ENCODE data around the gene C1S.
A peak's percentile ranks its signal among the peaks of the same experiment; 100 is the strongest.
"Not testable (repeated sequence)": the region's sequence is repeated elsewhere in the genome, so short reads cannot be mapped to it uniquely, and the experiment has no call there.

The C1S gene

DNA sequence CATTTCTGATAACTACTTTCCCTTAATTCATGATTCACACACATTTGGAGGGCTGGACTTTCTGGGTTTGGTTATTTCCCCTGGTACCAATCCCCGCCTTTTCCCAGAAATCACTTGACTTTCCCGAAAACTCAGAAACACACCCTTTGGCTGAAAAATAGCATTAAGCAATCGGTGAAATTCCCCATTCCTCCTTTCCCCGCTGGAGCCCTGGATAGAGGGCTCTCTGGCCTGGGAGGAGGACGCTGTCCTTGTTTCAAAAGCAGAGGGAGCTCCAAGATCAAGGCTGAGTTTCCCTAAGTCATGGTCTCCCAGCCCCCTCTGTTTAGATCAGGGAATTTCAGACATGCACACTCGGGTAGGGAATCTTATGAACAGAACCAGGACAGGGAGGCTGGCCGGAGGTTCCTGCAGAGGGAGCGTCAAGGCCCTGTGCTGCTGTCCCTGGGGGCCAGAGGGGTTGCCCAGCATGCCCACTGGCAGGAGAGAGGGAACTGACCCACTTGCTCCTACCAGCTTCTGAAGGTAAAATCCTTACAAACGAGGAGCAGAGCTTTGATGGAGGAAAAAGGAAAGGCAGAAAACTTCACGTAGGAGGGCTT, at the start of gene C1S:
C1S (plus strand) TSS at position 366 of the 602 bp plus-strand sequence. CDS start 1,195 bp downstream, outside the sequence.
- DNase-seq (ENCODE audit: low spot score) = no peak

DNA sequence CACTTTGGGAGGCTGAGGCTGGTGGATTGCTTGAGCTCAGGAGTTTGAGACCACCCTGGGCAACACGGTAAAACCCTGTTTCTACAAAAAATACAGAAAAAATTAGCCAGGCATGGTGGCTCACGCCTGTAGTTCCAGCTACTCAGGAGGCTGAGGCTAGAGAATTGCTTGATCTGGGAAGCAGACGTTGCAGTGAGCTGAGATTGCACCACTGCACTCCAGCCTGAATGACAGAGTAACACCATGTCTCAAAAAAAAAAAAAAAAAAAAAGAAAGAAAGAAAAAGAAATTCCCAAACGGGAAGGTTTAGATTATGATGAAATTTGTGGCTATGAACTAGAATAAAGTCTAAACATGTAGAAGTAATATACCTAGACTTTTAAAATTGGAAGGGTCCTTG, 49.1 kb upstream of the C1S start:
- not testable (repeated sequence) for DNase-seq (ENCODE audit: low spot score)

- no peak for DNase-seq (ENCODE audit: low spot score)
Measured at GRCh38 chr12:7012024-7012607, 48.4 kb upstream of the C1S start.

GRCh38 chr12:7013101-7013500, 47.4 kb upstream of the C1S start:
- no peak for DNase-seq (ENCODE audit: low spot score)

- no peak for DNase-seq (ENCODE audit: low spot score)
Measured at GRCh38 chr12:7015555-7016370, 44.8 kb upstream of the C1S start.

GRCh38 chr12:7016958-7017571, 43.5 kb upstream of the C1S start:
- DNase-seq (ENCODE audit: low spot score) = no peak

GRCh38 chr12:7017870-7018349, 42.6 kb upstream of the C1S start:
- peak; percentile 19 for DNase-seq (ENCODE audit: low spot score)

DNA sequence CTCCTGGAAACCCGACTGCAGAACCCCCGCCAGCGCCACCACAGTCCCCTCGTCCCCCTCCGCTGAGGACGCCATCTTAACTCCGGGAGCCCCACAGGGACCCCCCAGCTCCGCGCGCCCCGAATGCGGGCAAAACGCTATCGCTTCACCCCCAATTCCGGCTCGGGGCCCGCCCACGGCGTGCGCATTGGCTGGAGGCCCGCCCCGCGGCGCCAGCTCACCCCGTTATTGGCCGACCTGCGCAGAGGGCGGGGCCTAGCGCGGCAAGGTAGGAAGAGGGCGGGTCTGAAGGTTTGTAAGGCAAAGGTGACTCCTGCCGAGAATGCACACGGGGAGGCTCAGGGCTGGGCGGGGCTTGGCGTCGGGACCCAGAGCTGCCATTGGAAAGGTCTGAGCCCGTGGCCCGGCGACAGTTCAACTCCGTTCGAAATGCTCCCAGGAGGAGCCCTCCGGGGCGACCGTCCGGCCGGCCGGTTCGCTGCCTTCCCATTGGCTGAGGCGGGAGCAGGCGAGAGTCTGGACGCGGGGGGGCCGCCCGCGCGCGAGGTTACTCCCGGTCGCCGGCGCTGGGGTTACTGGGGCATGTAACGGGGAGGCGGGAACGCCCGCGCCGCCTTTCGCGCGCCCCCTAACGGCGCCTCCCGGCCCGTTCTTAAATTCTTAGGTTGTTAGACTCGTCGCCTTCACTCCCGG, 42.0 kb upstream of the C1S start, which contains the start of gene LPCAT3:
LPCAT3 (minus strand) TSS at position 127 of the 693 bp plus-strand sequence; CDS start at position 75, 52 bp downstream.
- DNase-seq (ENCODE audit: low spot score) = peak; percentile 97

DNA sequence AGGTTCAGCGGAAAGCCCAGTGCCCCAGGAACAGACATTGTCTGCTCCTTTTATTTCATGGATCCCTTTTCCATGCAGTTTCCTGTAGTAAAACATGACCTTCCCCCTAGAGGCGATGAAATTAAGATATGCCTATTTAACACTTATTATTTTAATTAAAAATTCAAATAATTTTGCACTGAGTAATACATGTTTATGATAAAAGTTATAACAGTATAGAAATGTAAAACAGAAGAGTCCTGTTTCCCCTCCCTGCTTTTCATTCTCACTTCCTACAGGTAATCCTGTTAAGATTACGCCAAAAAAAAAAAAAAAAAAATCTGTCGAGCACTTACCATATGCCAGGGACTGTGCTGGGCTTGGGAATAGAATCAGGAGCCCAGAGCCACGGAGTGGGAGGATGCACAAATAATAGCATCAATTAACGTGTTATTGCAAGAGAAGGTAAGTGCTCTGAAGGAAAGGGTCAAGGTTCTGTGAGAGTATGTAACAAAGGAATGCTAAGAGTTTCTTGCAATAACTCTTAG, 41.4 kb upstream of the C1S start:
- DNase-seq (ENCODE audit: low spot score) = no peak

GRCh38 chr12:7021956-7022355, 38.6 kb upstream of the C1S start:
- no peak for DNase-seq (ENCODE audit: low spot score)

DNA sequence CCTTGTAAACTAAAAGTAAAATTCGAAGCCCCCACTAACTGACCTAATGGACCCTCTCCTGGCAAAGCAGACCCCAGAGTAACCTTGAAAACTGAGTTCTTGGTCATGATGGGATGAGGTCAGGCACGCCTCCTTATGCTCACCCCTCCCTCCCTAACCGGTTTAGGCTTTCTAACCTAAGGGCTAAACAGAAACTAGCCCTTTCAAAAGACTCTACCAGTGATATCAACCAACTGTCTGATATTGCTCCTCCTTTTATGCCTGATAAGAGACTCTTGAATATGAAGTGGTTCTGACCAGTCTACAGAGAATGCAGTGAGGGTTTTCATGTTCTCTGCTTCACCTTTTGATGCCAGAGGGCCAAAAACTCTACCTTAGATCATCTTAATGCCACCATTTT, 37.4 kb upstream of the C1S start:
- DNase-seq (ENCODE audit: low spot score) = no peak

DNA sequence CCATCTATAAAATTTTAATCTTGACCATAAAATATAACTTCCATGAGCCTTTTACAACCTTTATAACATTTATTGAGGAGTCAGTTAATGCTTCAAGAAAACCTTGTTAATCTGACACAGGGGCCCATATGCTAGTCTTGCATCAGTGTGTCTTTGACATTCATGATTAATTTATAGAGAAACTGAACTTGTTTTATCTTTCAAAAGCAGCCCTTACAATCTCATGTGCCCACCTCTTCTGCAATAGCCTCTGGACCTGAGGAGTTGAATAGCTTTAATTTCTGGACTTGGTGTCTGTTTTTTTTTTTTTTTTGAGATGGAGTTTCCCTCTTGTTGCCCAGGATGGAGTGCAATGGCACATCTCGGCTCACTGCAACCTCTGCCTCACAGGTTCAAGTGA, 33.7 kb upstream of the C1S start:
- no peak for DNase-seq (ENCODE audit: low spot score)

- no peak for DNase-seq (ENCODE audit: low spot score)
Measured at GRCh38 chr12:7031306-7031705, 29.2 kb upstream of the C1S start.

- no peak for DNase-seq (ENCODE audit: low spot score)
Measured at GRCh38 chr12:7032990-7033389, 27.5 kb upstream of the C1S start.

DNA sequence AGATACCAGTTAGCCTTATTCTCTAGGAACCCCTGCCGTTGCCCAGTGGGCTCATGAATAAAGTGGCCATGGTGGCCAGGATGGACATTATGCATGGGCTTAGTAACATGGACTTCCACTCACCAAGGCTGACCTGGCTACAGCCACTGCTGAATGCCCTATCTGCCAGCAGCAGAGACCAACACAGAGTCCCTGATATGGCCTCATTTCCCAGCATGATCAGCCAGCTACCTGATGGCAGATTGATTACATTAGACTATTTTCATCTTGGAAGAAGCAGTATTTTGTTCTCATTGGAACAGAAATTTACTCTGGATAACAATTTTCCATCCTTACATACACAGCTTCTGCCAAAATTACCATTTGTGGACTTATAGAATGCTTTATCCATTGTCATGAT, 26.1 kb upstream of the C1S start:
- DNase-seq (ENCODE audit: low spot score) = no peak

GRCh38 chr12:7035463-7035862, 25.1 kb upstream of the C1S start:
- DNase-seq (ENCODE audit: low spot score) = no peak

GRCh38 chr12:7037411-7037810, 23.1 kb upstream of the C1S start:
- not testable (repeated sequence) for DNase-seq (ENCODE audit: low spot score)

GRCh38 chr12:7038591-7038990, 21.9 kb upstream of the C1S start:
- no peak for DNase-seq (ENCODE audit: low spot score)

- DNase-seq (ENCODE audit: low spot score) = no peak
Measured at GRCh38 chr12:7039403-7039802, 21.1 kb upstream of the C1S start.

DNA sequence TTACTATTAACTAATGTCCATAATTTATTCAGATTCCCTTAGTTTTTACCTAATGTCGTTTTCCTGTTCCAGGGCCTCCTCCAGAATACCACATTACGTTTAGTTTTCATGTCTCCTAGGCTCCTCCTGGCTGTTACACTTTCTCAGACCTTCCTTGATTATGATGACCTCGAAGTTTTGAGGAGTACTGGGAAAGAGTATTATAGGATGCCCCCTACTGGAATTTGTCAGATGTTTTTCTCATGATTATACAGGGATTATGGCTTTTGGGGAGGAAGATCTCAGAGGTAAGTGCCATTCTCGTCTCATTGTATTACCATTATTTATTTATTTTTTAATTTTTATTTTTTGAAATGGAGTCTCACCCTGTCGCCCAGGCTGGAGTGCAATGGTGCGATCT, 17.7 kb upstream of the C1S start:
- no peak for DNase-seq (ENCODE audit: low spot score)

DNA sequence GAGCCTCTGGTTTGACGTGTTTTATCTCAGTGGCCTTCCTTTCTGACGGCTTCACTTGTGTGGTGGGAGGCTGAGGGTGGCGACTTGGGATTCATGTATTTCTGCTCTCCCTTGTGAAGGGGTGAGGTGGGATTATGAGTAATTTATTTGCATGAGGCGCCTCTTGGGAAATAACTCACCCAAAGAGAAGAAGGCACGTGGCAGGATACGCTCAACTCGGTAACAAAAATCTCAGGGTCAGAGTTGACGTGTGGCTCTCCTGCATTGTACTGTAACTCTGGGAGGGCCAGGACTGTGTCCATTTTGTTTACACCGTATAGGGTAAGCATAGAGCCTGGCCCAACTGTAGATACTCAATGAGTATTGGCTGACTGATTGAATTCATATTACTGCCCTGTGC, 14.6 kb upstream of the C1S start:
- DNase-seq (ENCODE audit: low spot score) = no peak

Measured in activated CD4-positive, alpha-beta T cell treated with anti-CD3 and anti-CD28 coated beads, Interleukin-2, Interleukin-4, amounts not matched to agents 100 ng/mL and 50 ng/mL, durations not matched to agents 16 hours and 8 hours (primary cell).